NCI-H510A treated with DMSO at 0.1 percent for 48 hours (cell line): ENCODE results near the gene TMEM256.

Experiments used
- DNase-seq: peaks from one replicate; lab custom pipeline; 2025; lab: John Stamatoyannopoulos, UW

The TMEM256 gene

GRCh38 chr17:7429722-7430121 is 25.8 kb upstream of the TMEM256 start:
- DNase-seq, result no peak

- DNase-seq, result no peak
These were observed 24.7 kb upstream of the TMEM256 start, which contains the start of gene SPEM3 for GRCh38 chr17:7428557-7428956. TSS of gene SPEM3 (plus strand) at chr17:7428857. CDS start at chr17:7428903, 46 bp downstream.

GRCh38 chr17:7427549-7427948 is 23.7 kb upstream of the TMEM256 start:
- DNase-seq, result no peak

- no peak for DNase-seq
These were observed 23.1 kb upstream of the TMEM256 start for GRCh38 chr17:7426896-7427489.

- DNase-seq, result no peak
These were observed 22.4 kb upstream of the TMEM256 start for GRCh38 chr17:7426203-7426863.

GRCh38 chr17:7425756-7426155 is 21.9 kb upstream of the TMEM256 start:
- no peak for DNase-seq

- no peak for DNase-seq
These were observed 21.4 kb upstream of the TMEM256 start, which contains the start of gene SPEM2 for GRCh38 chr17:7425316-7425715. TSS of gene SPEM2 (plus strand) at chr17:7425616. CDS start at chr17:7425689, 73 bp downstream.

- no peak for DNase-seq
These were observed 19.8 kb upstream of the TMEM256 start for GRCh38 chr17:7423679-7424078.

GRCh38 chr17:7421186-7421585 is 17.3 kb upstream of the TMEM256 start:
- no peak for DNase-seq

- DNase-seq, result no peak
These were observed 16.1 kb upstream of the TMEM256 start, which contains the start of gene SPEM1 for GRCh38 chr17:7419819-7420610. TSS of gene SPEM1 (plus strand) at chr17:7420324. CDS start at chr17:7420385, 61 bp downstream.

GRCh38 chr17:7418472-7419152 is 14.7 kb upstream of the TMEM256 start:
- no peak for DNase-seq

- DNase-seq, result no peak
These were observed 13.3 kb upstream of the TMEM256 start for GRCh38 chr17:7417056-7417655.

- DNase-seq, result no peak
These were observed 12.4 kb upstream of the TMEM256 start for GRCh38 chr17:7416323-7416722.

GRCh38 chr17:7415784-7416183 is 11.9 kb upstream of the TMEM256 start:
- no peak for DNase-seq

GRCh38 chr17:7414837-7415236 is 10.9 kb upstream of the TMEM256 start:
- no peak for DNase-seq

- DNase-seq, result no peak
These were observed 9.6 kb upstream of the TMEM256 start for GRCh38 chr17:7413346-7413985.

GRCh38 chr17:7411427-7411750 is 7.5 kb upstream of the TMEM256 start:
- no peak for DNase-seq

- DNase-seq, result no peak
These were observed 6.9 kb upstream of the TMEM256 start for GRCh38 chr17:7410634-7411426.

- DNase-seq, result no peak
These were observed 5.8 kb upstream of the TMEM256 start for GRCh38 chr17:7409716-7410115.

GRCh38 chr17:7408863-7409262 is 5.0 kb upstream of the TMEM256 start:
- no peak for DNase-seq
